Esophagus squamous epithelium (tissue), 4 donors: ENCODE results near the gene CSPG4.
"Not testable (repeated sequence)": the region's sequence is repeated elsewhere in the genome, so short reads cannot be mapped to it uniquely, and the experiment has no call there.

Source experiments
- CTCF ChIP-seq, 6 experiments: fragments of 450-650 bp in 4 of 6; fragments of 200-600 bp in 2 of 6; sonication (generic) in 2 of 6; IDR thresholded peaks; one replicate each; pipeline ENCODE4 v1.5.1; 2016 to 2019; ENCODE audit warnings: antibody characterized with exemption in 6 of 6, mild to moderate bottlenecking in 4 of 6, moderate library complexity in 4 of 6
- POLR2A ChIP-seq, 4 donors: fragments of 450-650 bp; IDR thresholded peaks; one replicate each; pipeline ENCODE4 v1.6.1; 2017; ENCODE audit warnings: antibody characterized with exemption in 4 of 4, mild to moderate bottlenecking in 4 of 4, moderate library complexity in 3 of 4

- TF ChIP-seq CTCF (IDR thresholded peaks at IDR 0.05) = peak; percentile 65 to 86 (median 76)
- TF ChIP-seq POLR2A (IDR thresholded peaks at IDR 0.05) = not testable (repeated sequence)
These were observed 28.9 kb downstream of the CSPG4 start for GRCh38 chr15:75683646-75684312.
